PFSK-1 (cell line): ENCODE measurements around the gene DEFB112.

Experiments
- FOXP2 ChIP-seq: optimal IDR thresholded peaks from 2 replicates; pipeline ENCODE3; 2011; ENCODE audit warnings: borderline replicate concordance, control low read depth, inconsistent platforms; ENCODE audit not compliant: insufficient read depth; ENCODE audit errors: extremely low read length, extremely low read depth
- POLR2AphosphoS5 ChIP-seq: IDR thresholded peaks from 2 replicates; pipeline ENCODE4 v1.6.1; 2012; ENCODE audit warnings: low read depth, mild to moderate bottlenecking, control low read depth, low read length, moderate library complexity
- REST ChIP-seq, 2 experiments: IDR thresholded peaks; 2 replicates each; pipeline versions ENCODE4 v1.6.1 to v1.8.0; 2011 to 2012; ENCODE audit warnings: low read depth in 2 of 2, low read length in 2 of 2, control low read depth in 1 of 2, inconsistent platforms in 1 of 2, mild to moderate bottlenecking in 1 of 2, moderate library complexity in 1 of 2; ENCODE audit not compliant: insufficient read depth in 1 of 2
- SIN3A ChIP-seq: IDR thresholded peaks from 2 replicates; pipeline ENCODE4 v1.6.1; 2012; ENCODE audit warnings: mild to moderate bottlenecking, low read length, moderate library complexity, borderline replicate concordance; ENCODE audit not compliant: insufficient read depth
- TAF1 ChIP-seq: IDR thresholded peaks from 2 replicates; pipeline ENCODE4 v1.6.1; 2012; ENCODE audit warnings: low read length, control low read depth, borderline replicate concordance; ENCODE audit not compliant: insufficient read depth

GRCh38 chr6:50093116-50093937 lies 43.6 kb upstream of the DEFB112 start:
- TF ChIP-seq REST (IDR thresholded peaks at IDR 0.05; ENCODE audit: insufficient read depth in 1 of 2, low read depth in 2 of 2, low read length in 2 of 2) (no peak), TAF1 (no peak), SIN3A (no peak), POLR2AphosphoS5 (no peak), FOXP2 (no peak)
